ENCODE results near the gene MARCHF2.

Gene MARCHF2

DNA sequence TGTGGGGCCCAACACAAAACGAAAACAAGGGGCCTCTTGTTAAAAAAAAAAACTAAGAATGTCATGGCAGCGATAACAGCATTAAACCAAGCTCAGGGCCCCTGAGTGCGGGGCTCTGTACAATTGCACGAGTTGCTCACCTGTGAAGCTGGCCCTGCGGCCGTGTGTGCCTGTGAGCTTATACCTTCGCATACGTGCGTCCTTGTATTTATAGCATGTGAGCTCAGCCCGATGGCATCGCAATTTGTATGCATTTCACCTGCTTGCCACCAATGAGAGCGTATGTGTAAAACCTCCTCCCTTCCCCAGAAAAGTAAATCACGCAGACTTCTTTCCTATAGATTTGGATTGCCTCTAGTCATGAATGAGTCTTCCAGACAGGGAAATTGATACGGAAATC, 48.8 kb downstream of the MARCHF2 start:
- DNase-seq (ENCODE audit: insufficient read length, low spot score) (no peak), FAIRE-seq (no peak)
- no peak for TF ChIP-seq POLR2A (IDR thresholded peaks at IDR 0.05; ENCODE audit: low read depth, low read length)

GRCh38 chr19:8462571-8462970, 49.5 kb downstream of the MARCHF2 start:
- DNase-seq (ENCODE audit: insufficient read length, low spot score): no peak
- no peak for TF ChIP-seq POLR2A (IDR thresholded peaks at IDR 0.05; ENCODE audit: low read depth, low read length)
- FAIRE-seq: no peak

DNA sequence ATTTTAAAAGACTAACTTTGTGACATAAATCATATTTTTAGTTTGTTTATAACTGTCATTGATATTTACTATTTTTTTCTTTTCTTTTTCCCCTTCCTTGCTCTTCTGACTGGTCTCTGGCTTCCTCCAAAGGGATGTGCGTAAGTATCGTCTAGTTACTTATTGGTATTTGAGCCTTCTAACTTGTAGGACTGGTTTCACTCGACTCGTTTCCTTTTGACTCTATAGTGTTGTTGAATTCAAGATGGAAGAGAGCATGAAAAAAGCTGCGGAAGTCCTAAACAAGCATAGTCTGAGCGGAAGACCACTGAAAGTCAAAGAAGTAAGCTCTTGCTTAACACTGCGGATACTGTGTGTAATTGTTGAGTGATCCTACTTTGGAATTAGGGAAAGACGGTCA, 50.3 kb downstream of the MARCHF2 start:
- DNase-seq (ENCODE audit: insufficient read length, low spot score) (no peak), FAIRE-seq (no peak)
- no peak for TF ChIP-seq POLR2A (IDR thresholded peaks at IDR 0.05; ENCODE audit: low read depth, low read length)

GRCh38 chr19:8466018-8466417, 52.9 kb downstream of the MARCHF2 start:
- DNase-seq (ENCODE audit: insufficient read length, low spot score) (no peak), FAIRE-seq (no peak)
- no peak for TF ChIP-seq POLR2A (IDR thresholded peaks at IDR 0.05; ENCODE audit: low read depth, low read length)

DNA sequence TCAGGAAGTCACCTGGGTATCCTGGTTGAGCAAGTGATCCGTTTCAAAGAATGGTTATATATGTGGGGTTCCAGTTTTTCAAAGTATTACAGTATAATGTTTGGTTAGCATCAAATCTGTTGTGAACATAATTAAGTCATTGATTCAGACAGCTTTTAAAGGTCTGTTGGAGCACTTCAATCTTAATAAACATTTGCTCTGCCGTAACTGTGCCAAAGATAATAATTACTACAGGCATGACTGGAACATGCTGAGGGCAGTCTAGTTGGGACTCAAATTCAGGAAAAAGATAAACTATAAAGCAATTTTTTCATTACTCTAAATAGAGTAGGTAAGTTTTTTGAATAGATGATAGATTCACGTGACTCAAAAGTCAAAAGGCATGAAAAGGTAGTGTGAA, 55.0 kb downstream of the MARCHF2 start:
- FAIRE-seq (no peak), DNase-seq (ENCODE audit: insufficient read length, low spot score) (no peak)
- TF ChIP-seq POLR2A (IDR thresholded peaks at IDR 0.05; ENCODE audit: low read depth, low read length): no peak

DNA sequence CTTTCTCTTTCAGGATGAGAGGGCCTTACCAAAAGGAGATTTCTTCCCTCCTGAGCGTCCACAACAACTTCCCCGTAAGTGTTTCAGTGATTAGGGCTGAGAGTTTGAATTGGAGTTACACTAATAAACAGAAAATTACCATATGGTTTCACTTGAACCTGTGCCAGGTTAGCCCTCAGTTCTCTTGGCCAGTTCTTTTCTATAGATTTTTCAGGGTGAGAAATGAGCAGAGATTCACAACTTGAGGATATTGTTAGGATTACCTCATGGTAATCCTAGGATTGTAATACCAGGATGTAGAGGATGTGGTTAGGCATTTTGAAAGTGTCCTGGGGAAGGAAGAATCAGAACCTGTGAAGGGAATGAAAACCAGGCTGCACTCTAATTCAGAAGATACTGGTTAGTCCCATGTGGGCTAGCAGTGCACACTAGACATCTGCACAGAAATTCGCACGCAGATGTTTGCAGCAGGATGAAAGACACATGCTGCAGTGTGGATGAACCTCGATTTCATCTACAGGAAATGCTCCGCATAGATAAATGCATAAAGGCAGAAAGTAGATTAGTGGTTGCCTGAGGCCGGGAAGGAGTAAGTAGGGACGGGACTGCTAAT, 55.8 kb downstream of the MARCHF2 start:
- FAIRE-seq (no peak), DNase-seq (ENCODE audit: insufficient read length, low spot score) (no peak)

GRCh38 chr19:8469613-8470368, 56.7 kb downstream of the MARCHF2 start:
- DNase-seq (ENCODE audit: insufficient read length, low spot score) (no peak), FAIRE-seq (no peak)
- TF ChIP-seq POLR2A (IDR thresholded peaks at IDR 0.05; ENCODE audit: low read depth, low read length): no peak

More for the DNA sequence above, 55.8 kb downstream of the MARCHF2 start:
- no peak for TF ChIP-seq POLR2A (IDR thresholded peaks at IDR 0.05; ENCODE audit: low read depth, low read length)

DNA sequence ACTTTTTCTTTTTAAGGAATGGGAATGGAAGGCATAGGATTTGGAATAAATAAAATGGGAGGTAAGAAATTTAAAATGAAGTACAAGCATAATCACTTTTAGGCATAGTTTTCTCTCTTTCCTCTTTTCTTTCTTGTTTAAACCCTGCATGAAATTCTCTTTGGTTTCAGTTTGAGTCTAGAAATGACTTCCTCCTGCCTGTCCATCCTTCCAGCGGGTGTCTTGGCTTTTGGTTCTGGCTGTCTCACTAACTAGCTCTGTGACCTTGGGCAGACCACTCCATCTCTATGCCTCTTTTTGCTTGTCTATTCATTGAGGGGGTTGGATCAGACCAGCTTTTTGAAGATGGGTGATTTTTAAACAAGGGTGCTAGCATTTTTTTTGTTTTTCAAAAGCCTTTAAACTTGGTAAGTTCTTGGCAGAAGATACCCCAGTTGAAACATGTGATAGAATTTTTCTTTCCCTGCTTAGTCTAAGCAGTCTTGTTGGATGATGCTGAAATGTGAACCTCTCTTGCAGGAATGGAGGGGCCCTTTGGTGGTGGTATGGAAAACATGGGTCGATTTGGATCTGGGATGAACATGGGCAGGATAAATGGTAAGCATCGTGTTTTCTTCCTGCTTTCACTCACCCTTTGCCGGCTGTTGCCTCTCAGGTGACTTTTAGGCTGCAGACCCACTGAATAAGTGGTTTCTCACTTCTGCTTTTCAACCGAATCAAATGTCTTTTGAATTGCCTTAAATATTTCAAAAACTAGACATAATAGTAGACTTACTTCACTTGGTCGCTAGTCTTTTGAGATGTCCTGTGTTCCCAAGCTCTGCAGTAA, 60.8 kb downstream of the MARCHF2 start:
- no peak for TF ChIP-seq POLR2A (IDR thresholded peaks at IDR 0.05; ENCODE audit: low read depth, low read length)
- no peak for DNase-seq (ENCODE audit: insufficient read length, low spot score)
- no peak for FAIRE-seq

DNA sequence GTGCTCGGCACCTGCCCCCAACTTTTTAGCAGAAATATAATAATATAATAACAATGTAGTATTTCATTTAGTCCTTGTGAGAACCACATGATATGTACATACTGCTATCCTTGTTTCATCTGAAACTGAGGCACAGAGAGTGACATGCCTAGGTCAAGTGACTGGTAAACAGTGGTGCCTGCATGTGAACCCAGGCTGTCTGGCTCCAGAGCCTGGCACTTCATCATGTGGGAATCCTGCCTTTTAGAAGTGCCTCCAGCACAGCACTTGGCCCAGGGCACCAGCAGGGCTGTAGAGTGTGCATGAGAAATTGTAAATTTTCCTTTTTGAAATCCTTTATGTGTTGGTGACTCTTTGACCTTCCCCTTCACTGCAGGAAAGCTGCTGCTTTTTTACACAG, 61.9 kb downstream of the MARCHF2 start:
- no peak for DNase-seq (ENCODE audit: insufficient read length, low spot score)
- no peak for FAIRE-seq
- no peak for TF ChIP-seq POLR2A (IDR thresholded peaks at IDR 0.05; ENCODE audit: low read depth, low read length)

DNA sequence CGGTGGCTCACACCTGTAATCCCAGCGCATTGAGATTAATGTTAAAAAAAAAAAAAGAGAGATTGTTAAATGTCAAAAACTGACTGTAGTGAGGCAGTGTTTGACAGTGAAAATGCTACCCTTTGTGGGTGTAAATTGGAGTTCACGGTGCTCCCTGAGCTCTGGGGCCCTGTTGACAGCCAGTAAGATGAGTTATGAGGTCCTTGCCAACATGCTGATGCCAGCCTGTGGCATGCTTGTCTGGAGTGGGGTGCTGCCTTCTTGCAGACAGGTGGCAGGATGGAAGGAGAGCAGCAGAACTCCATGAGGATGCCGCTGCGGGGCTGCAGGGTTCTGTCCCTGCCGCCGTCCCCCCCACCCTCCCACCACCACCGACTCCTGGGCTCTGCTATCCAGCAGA, 63.4 kb downstream of the MARCHF2 start:
- no peak for TF ChIP-seq POLR2A (IDR thresholded peaks at IDR 0.05; ENCODE audit: low read depth, low read length)
- DNase-seq (ENCODE audit: insufficient read length, low spot score) (no peak), FAIRE-seq (no peak)

DNA sequence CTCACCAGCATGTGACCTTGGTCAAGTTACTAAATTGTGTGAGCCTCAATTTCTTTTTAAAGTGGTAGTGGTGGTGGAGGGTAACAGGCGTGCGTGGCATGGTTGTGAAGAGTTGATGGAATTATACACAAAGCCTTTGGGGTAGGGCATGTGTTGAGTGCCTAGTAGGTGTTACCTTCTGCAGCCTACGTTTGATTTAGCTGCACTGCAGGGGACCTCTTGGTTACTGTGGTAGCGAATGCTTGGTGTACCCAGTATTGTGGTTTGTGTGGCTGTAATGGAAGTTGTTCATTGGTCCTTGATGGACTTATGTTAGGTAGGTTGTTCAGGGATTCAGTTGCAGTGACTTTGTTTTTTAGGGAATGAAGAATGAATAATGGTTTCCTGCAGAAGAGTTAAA, 64.8 kb downstream of the MARCHF2 start:
- FAIRE-seq (no peak), DNase-seq (ENCODE audit: insufficient read length, low spot score) (no peak)
- TF ChIP-seq POLR2A (IDR thresholded peaks at IDR 0.05; ENCODE audit: low read depth, low read length): no peak

DNA sequence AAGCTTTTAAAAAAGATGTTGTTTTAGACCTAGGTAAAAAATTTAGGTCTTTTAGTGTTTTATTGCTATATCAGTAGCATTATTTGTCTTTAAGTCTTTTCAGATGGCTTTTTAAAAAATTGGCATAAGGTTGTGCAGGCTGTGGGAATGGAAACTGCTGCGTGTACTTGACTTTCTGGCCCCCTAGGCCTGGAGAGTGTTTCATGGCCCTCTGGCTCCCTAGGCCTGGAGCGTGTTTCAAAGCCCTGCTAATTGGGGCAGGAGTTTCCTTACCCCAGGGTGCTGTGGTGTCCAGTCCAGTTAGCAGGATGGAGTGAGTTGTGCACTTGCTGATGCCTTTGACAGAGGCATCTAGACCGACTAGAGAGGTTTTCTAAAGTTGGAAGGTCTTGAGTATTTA, 65.5 kb downstream of the MARCHF2 start:
- FAIRE-seq: no peak
- DNase-seq (ENCODE audit: insufficient read length, low spot score): no peak

GRCh38 chr19:8481201-8481600, 68.1 kb downstream of the MARCHF2 start:
- FAIRE-seq (no peak), DNase-seq (ENCODE audit: insufficient read length, low spot score) (no peak)
- TF ChIP-seq POLR2A (IDR thresholded peaks at IDR 0.05; ENCODE audit: low read depth, low read length): no peak

More for the DNA sequence above, 65.5 kb downstream of the MARCHF2 start:
- no peak for TF ChIP-seq POLR2A (IDR thresholded peaks at IDR 0.05; ENCODE audit: low read depth, low read length)

DNA sequence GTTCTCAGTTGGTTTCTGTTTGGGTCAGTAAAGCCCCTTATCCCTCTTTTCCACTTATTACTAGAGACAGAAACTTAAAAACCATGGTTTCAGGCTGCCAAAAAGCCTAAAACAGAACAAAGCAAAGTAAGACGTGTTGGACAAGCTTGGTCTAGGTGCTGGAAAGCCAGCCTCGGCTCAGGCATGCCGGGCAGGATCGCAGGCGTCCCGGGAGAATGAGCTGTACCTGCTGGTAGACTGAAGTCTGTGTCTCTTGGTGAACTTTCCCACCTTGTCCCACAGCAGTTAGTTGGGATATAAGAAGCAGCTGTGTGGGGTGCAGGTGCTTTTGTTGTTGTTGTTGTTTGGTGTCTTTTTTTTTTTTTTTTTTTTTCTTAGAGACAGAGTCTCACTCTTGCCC, 68.5 kb downstream of the MARCHF2 start:
- FAIRE-seq: no peak
- DNase-seq (ENCODE audit: insufficient read length, low spot score): no peak
- TF ChIP-seq POLR2A (IDR thresholded peaks at IDR 0.05; ENCODE audit: low read depth, low read length): no peak

Measured in H54 (cell line).